ENCODE measurements around the gene FAM124A.

The FAM124A gene

GRCh38 chr13:51240958-51241357, 18.8 kb downstream of the FAM124A start:
- in situ Hi-C loops (cut with MboI; ENCODE audit: low sequenced_read_pairs) = no loop called here

DNA sequence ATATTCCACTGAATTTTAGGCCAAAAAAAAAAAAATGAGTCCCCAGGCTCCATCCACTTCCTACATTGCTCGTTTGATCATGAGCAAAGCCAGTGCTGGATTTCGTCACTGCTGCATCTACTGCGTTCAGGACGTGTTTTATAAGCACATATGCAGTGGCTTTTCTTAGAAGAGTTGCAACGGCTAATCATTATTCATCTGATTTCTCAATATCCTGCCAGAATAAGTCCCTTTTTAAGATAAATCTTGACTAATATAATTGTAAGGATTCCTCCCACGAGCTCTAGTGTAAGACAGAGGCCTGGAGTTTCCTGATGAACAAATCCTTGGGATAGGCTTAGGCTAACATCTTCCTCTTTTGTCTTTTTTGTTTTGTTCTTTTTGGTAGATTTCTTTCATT, 19.5 kb downstream of the FAM124A start:
- in situ Hi-C loops (cut with MboI; ENCODE audit: low sequenced_read_pairs) = no loop called here

GRCh38 chr13:51243227-51243626, 21.0 kb downstream of the FAM124A start:
- in situ Hi-C loops (cut with MboI; ENCODE audit: low sequenced_read_pairs) = no loop called here

- in situ Hi-C loops (cut with MboI; ENCODE audit: low sequenced_read_pairs) = no loop called here
Observed at GRCh38 chr13:51243832-51244231, 21.6 kb downstream of the FAM124A start.

DNA sequence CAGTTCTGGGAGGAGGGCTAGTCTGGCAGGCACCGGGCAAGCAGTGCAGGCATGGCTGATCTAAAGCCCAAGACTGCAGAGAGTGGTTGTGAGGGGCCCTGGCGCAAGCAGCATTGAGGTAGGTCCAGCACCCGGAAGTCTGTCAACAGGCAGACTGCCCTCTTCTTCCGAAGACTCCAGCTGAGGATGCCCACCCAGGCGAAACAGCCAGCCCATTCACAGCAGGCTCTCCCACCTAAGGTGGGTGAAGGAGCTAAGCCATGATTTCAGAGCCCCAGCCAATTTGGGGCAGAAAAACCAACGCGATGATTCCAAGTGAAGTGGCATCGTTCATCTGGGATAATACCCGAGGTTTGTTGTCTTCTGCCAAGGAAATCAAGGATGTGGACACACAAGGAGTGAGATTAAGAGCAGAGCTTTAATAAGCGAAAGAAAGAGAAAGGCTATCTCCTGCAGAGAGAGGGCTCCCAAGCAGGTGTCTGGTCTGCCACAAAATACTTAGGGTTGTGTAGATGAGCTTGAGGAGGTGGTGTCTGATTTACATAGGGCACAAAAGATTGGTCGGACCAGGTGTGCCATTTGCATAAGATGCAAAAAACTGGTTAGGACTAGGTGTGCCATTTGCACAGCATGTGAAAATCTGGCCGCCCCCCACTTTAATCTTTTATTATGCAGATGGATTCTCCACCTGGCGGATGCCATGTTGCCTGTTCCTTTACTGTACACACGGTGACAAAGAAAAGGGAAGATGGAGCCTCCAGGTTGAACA, 22.6 kb downstream of the FAM124A start:
- in situ Hi-C loops (cut with MboI; ENCODE audit: low sequenced_read_pairs) = no loop called here

DNA sequence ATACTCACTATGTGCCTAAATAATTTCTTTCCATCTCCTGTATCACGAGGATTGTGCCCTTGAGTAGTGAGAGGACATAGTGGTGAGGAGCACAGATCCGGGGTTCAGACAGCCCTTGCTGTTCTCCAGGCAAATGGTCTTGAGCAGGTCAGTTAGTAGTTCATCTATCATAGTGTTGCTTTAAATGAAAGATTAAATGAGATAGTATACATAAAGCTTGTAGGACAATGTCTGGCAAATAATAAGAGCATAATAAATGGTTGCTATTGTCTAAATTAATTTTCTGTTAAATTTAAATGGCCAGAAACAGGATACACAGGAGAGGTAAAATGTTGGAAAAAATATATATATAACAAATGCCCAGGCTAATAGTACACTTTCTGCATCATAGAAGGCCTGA, 23.4 kb downstream of the FAM124A start:
- in situ Hi-C loops (cut with MboI; ENCODE audit: low sequenced_read_pairs) = no loop called here

DNA sequence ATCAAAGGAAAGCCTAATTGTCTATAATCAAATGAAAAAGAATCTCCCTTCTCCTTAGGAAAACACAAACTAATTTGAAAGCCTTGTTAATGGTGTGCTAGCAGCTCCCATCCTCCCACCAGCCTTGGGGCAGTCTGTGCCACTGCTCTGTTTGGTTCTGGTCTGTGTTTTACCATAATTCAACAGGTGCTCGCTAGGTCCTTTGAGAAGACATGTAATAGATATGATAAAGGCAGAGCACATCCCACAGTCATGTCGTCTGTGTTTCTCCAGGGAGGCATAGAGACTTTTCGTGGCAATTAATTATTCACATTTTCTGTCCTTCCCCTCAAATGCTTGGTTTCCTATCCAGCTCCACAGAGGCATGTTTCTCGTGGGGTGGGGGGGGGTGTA, 23.8 kb downstream of the FAM124A start:
- in situ Hi-C loops (cut with MboI; ENCODE audit: low sequenced_read_pairs) = no loop called here

DNA sequence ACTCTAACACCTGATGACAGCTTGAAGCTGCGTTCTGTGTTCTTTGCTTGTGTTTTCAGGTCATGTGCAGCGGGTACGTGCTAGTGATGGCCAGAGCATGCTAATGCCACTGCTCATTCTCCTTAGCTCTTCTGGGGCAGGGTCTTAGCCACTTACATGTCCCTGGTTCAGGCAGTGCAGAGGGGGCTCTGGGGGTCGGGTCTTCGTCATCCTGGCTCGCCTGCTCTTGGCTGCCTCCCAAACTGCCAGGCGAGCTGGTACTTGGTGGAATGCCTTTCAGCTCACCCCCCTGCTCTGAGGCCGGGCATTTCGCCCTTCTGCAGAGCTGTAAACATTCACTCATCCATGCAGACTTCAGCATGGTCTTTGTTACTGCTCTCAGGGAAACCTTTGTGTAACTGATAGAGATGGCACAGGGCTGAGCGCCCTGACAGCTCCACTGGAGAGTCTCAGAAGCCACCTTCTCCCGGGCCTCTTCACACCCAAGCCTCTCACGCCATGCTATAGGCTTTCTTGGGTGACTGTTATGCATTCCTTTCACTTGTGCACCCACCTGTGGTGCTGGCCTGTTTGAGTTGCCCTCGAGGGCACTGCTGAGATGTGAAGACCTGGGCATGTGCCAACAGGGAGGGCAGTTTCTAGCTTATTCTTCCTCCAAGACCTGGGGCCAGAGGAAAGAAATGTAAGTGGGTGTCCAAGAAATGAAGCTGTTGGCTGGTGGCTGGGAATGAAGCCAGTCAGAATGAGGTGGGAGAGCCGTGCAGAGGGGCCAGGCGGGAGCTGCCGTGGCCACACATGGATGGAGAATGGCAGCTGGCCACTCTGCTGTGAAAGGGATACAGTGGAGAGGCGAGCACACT, 24.4 kb downstream of the FAM124A start:
- in situ Hi-C loops (cut with MboI; ENCODE audit: low sequenced_read_pairs) = no loop called here

GRCh38 chr13:51249255-51249654, 27.1 kb downstream of the FAM124A start:
- in situ Hi-C loops (cut with MboI; ENCODE audit: low sequenced_read_pairs) = no loop called here

- in situ Hi-C loops (cut with MboI; ENCODE audit: low sequenced_read_pairs) = no loop called here
Observed at GRCh38 chr13:51249770-51250741, 27.9 kb downstream of the FAM124A start.

DNA sequence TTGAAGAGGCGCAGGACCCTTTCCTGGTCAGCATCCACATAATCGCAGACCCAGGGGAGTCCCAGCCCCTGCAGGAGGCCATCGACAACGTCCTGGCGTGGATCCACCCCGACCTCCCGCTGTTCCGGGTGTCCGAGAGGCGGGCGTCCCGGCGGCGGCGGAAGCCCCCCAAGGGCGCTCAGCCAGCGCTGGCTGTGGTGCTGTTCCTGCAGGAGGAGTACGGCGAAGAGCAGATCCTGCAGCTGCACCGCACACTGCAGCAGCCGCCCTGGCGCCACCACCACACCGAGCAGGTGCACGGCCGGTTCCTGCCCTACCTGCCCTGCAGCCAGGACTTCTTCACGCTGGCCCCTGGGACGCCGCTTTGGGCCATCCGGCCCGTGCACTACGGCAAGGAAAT, 29.3 kb downstream of the FAM124A start:
- in situ Hi-C loops (cut with MboI; ENCODE audit: low sequenced_read_pairs) = no loop called here

DNA sequence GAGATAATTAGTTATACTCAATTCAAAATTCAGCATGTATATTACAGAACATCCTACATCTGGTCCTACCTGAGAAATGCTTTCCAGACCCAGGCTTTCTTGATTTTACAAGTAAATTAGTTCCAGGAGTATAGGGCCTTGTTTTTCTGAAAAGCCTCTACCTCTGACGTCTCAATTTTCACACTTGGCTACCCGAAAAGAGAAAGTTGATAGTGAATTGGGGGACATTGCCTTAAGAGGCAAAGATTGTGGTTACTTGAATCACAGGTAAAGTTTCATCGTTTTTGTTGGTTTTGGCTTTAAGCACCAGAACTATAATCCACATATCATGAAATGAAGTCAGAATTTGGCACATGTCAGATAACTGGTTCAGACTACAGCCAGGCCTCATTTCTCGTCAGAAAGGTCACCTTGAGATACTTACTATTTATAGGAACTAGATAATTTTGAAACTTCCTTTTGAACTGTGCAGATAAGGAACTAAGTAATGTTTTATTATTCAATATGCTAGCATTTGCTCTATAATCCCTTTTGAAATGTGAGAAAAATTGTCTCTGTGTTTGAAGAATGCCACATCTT, 30.8 kb downstream of the FAM124A start:
- in situ Hi-C loops (cut with MboI; ENCODE audit: low sequenced_read_pairs) = no loop called here

DNA sequence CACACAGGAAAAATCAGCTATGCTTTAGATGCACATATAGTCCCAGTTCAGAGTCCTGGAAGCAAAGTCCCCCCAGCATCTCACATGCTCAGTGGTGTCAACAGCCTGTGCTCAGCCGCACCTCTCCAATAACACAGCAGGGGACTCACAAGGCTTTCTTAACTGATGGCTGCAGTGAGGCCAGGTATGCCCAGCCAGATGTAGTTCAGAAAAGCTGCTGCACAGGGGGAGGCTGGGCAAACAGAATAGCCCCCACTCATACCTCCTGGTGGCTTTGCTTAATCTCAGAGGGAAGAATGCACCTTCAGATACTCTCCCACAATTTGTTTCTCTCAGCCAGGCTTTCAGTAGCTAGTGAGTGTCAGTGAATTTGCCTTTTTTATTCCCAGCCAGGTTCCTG, 33.4 kb downstream of the FAM124A start:
- in situ Hi-C loops (cut with MboI; ENCODE audit: low sequenced_read_pairs) = no loop called here

DNA sequence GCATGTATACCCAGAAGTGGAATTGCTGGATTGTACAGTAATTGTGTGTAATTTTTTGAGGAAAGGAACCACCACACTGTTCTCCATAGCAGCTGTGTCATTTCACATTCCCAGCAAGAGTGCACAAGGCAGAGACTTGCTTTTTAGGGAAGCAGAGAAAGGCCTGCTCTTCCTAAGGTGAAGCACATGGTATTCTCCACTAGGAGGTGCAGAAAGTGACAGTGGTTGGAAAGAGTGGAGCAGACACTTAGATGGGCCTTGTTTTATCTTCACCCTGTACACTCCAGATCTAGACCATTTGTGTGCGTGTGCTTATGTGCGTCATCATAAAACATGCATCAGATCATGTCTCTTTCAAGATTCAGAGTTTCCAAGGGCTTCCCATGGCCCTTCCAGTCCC, 35.0 kb downstream of the FAM124A start:
- in situ Hi-C loops (cut with MboI; ENCODE audit: low sequenced_read_pairs) = no loop called here

- in situ Hi-C loops (cut with MboI; ENCODE audit: low sequenced_read_pairs) = no loop called here
Observed at GRCh38 chr13:51258612-51259548, 36.7 kb downstream of the FAM124A start.

DNA sequence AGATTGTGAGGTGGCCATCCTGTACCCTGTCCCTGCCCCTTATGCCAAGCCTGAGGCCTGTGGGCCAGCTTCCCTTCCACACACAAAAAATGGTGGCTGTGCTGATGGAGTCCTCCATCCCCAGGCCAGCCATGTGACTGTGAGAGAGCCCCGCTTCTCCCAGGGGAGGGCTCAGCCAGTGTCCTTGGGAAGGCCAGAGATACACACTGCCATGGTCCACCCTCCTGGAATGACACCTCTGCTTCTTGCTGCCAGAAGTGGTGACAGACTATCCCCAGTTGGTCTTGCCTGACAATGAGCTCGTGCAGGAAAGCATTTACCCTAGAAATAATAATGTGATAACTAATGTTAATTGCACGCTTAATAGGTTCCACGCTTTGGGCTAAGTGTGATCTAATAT, 38.0 kb downstream of the FAM124A start:
- in situ Hi-C loops (cut with MboI; ENCODE audit: low sequenced_read_pairs) = no loop called here

GRCh38 chr13:51261610-51262249, 39.5 kb downstream of the FAM124A start:
- in situ Hi-C loops (cut with MboI; ENCODE audit: low sequenced_read_pairs) = no loop called here

GRCh38 chr13:51262501-51263211, 40.5 kb downstream of the FAM124A start:
- in situ Hi-C loops (cut with MboI; ENCODE audit: low sequenced_read_pairs) = no loop called here

DNA sequence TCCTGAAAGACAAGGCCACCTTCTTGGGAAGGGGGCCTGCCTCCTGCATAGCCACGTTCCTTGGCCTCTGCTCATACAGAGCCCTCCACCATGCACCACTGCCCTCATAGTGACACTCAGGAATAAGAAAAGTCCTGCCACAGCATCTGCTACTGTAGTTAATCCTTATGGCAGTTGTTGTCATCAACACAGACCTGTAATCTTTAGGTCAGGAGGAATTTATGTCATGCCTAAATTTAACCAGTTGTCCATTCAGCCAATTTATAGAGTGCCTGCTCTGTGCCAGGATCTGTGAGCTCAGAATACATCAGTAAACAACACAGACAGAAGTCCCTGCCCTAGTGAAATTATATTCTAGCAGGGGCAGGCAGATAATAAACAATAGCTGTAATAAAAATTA, 44.4 kb downstream of the FAM124A start:
- in situ Hi-C loops (cut with MboI; ENCODE audit: low sequenced_read_pairs) = no loop called here
